ENCODE data around the gene NPR2. TPM values are rescaled to one million over a fixed set of nuclear protein-coding genes. Genes with fewer than 3 reads are reported as not detected.

The NPR2 gene
- total and polyA plus RNA-seq, 9 donors: 5.5 to 54.4 (median 18.0) TPM

- Histone ChIP-seq H3K4me1 (ENCODE audit: insufficient read depth) (peaks cover 7% of the 10 kb centered on the region), H3K27ac (peak overlapping the region in 1 of 2 donors; percentile 66), H3K27me3 (no peaks in the 10 kb centered on the region), H3K36me3 (no peaks in the 10 kb centered on the region), H3K4me3 (no peak overlapping the region), H3K9me3 (no peaks in the 10 kb centered on the region)
- intact Hi-C loops (cut with DNase I): loop anchor here in 1 of 4 donors (10.0 kb wide), 1 partner anchor 1706 kb away; the partner anchor contains the start of gene ZBTB5
- DNase-seq: no peak
- 30 to 39% (median 33%) methylated on average over 3 of the region's 3 CpGs for WGBS, 3 donors
- no peak for TF ChIP-seq EP300 (IDR thresholded peaks at IDR 0.05)
- no peak for TF ChIP-seq CTCF (IDR thresholded peaks at IDR 0.05)
- no peak for TF ChIP-seq POLR2A (IDR thresholded peaks at IDR 0.05)
Observed at GRCh38 chr9:35758475-35759050, 32.8 kb upstream of the NPR2 start.

GRCh38 chr9:35759795-35760194 lies 31.6 kb upstream of the NPR2 start:
- H3K27me3 ChIP-seq: no peaks in the 10 kb centered on the region
- no peak overlapping the region for H3K27ac ChIP-seq
- intact Hi-C loops (cut with DNase I): loop anchor here in 1 of 4 donors (10.0 kb wide), 1 partner anchor 1705 kb away; the partner anchor contains the start of gene ZBTB5
- TF ChIP-seq CTCF (IDR thresholded peaks at IDR 0.05) (no peak), POLR2A (IDR thresholded peaks at IDR 0.05) (no peak), EP300 (IDR thresholded peaks at IDR 0.05) (no peak)
- no peaks in the 10 kb centered on the region for H3K36me3 ChIP-seq
- WGBS, 3 donors: 92 to 96% (median 93%) methylated on average over 4 of the region's 4 CpGs
- H3K4me1 ChIP-seq (ENCODE audit: insufficient read depth): peaks cover 7% of the 10 kb centered on the region
- no peaks in the 10 kb centered on the region for H3K9me3 ChIP-seq
- no peak overlapping the region for H3K4me3 ChIP-seq
- no peak for DNase-seq

GRCh38 chr9:35760651-35761050 lies 30.7 kb upstream of the NPR2 start:
- H3K9me3 ChIP-seq: no peaks in the 10 kb centered on the region
- DNase-seq: no peak
- H3K4me1 ChIP-seq (ENCODE audit: insufficient read depth): peaks cover 7% of the 10 kb centered on the region
- H3K4me3 ChIP-seq: no peak overlapping the region
- no peaks in the 10 kb centered on the region for H3K36me3 ChIP-seq
- H3K27ac ChIP-seq: no peak overlapping the region
- WGBS, 3 donors: 80 to 82% (median 82%) methylated on average over 2 of the region's 2 CpGs
- H3K27me3 ChIP-seq: no peaks in the 10 kb centered on the region
- intact Hi-C loops (cut with DNase I): no loop called here
- TF ChIP-seq CTCF (IDR thresholded peaks at IDR 0.05) (no peak), POLR2A (IDR thresholded peaks at IDR 0.05) (no peak), EP300 (IDR thresholded peaks at IDR 0.05) (no peak)

- WGBS, 3 donors: 78 to 82% (median 78%) methylated on average over 2 of the region's 2 CpGs
Observed at GRCh38 chr9:35763181-35763580, 28.2 kb upstream of the NPR2 start.

More at GRCh38 chr9:35763181-35763580, 28.2 kb upstream of the NPR2 start:
- DNase-seq: no peak
- Histone ChIP-seq H3K36me3 (no peaks in the 10 kb centered on the region), H3K4me1 (ENCODE audit: insufficient read depth) (peaks cover 3% of the 10 kb centered on the region), H3K4me3 (no peak overlapping the region), H3K9me3 (no peaks in the 10 kb centered on the region), H3K27ac (no peak overlapping the region), H3K27me3 (no peaks in the 10 kb centered on the region)
- intact Hi-C loops (cut with DNase I): no loop called here
- no peak for TF ChIP-seq EP300 (IDR thresholded peaks at IDR 0.05)
- TF ChIP-seq CTCF (IDR thresholded peaks at IDR 0.05): no peak
